ENCODE measurements around the gene NFIL3.

NFIL3 gene

GRCh38 chr9:91421971-91422757 lies 1.5 kb downstream of the NFIL3 start:
- no peak for DNase-seq

GRCh38 chr9:91421128-91421765 lies 2.4 kb downstream of the NFIL3 start:
- peak; percentile 25 for DNase-seq

DNA sequence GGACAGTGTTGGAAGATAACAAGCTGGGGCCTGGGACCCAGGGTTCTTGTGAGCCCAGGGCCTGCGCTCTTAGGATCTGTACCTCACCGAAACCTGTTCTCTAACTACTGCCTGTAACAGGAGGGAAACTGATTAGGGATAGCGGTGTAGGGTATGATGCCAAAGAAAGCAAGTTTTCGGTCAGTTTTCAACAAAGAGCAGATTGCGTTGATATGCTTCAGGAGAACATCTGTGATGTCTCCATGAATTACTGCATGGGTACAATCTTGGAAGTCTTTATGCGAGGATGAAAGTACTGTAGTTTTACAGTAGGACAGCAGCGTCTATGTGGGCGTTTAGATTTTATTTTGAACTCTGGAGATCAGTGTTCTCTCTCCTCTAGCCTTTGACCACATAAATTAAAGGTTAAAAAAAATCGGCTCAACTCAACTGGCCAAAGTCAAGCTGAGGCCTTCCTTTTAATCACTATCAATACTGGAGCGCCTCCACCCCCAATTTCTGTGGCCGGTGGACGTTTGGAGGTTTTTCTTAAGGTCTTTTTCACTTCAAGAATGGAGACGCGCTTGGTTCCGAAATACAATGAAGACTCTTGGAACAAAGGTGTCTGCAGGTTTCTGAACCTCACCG lies 3.0 kb downstream of the NFIL3 start:
- DNase-seq: no peak

GRCh38 chr9:91419222-91420191 lies 4.1 kb downstream of the NFIL3 start:
- peak; percentile 73 for DNase-seq

DNA sequence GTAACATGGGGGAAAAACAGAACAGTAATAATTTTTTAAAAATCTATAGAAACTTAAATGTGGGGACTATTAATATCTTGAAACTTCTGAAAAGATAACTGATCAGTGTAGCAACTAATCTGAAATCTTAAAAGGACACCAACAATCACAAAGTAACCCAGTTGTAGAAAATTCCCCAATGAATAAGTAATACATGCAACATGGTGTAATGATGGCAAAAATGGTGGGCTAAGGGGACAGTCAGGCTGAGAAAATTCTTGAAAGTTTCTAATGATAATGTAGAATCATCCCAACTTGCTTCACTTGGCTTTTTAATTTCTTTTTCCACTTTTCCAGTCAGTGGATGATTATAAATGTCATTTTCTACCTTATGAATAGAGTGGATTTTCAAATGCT lies 5.4 kb downstream of the NFIL3 start:
- DNase-seq: no peak

- no peak for DNase-seq
Observed at GRCh38 chr9:91417602-91418214, 5.9 kb downstream of the NFIL3 start.

GRCh38 chr9:91416096-91416712 lies 7.4 kb downstream of the NFIL3 start:
- DNase-seq: no peak

DNA sequence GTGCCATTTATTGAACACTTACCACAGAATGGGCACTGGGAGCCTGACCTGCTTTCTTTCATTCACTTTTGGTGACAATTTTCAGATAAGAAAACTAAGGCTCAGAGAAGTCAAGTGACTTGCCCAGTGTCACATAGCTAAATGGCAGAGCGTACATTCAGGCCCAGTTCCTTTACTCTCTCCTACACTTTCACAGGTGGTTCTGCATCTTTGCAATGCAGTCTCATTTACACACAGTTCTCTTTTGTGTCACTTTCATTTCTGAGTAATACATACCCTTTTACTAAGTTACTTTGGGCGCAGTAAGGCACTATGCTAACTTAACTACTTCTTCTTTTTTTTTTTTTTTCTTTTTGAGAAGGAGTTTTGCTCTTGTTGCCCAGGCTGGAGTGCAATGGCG lies 8.3 kb downstream of the NFIL3 start:
- peak; percentile 28 for DNase-seq

DNA sequence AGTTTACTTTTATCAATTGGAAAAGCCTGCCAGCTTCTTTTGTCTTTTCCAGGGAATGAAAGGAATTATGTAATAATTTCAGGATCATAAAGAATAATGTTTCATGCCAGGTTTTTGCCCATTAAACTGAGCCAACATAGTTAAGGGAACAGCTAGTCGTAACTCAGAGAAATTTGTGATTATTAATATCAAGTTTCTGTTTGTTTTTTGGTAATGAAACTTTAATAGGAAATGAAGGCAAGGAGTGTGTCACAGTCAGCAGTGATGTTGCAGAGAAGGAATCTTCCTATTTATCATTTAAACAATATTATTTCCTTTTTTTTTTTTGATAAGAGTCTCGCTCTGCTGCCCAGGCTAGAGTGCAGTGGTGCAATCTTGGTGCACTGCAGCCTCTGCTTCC lies 10.7 kb downstream of the NFIL3 start:
- DNase-seq: no peak

GRCh38 chr9:91411096-91411771 lies 12.4 kb downstream of the NFIL3 start:
- no peak for DNase-seq

DNA sequence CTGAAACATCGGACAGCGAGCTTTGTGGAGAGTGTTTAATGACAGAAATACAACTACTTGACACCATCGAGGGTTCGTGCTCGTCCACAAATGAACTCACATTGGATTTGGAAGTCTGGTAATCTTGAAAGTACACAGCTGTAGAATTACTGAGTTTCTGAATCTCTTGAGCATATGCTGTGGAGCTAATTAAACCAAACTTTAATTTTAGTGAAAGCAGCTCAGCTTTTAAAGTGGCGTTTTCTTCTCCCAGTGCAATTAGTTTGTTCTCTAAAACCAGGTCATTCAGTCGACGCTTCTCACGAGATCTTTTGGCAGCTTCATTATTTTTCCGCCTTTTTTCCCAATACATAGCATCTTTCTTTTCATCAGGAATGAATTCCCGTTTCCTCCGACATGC lies 13.5 kb downstream of the NFIL3 start:
- DNase-seq: no peak

DNA sequence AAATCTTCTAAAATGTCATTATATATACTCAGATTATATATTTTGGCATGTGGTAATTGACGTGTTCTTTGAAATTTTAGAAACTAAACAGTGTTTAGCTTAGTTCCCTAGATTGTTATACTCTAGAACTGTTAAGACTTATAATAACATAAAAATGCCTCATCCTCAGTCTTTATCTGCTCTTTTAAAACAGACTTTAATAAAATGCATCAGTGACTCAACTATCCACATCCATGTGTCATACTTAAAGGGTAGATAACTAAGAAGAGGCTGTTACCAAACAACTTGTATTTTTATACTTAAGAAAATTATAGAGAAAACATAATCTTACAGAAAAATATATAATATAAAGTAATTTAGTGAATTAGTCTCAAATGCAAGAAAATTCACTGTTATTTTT lies 15.2 kb downstream of the NFIL3 start:
- DNase-seq: no peak

- DNase-seq: no peak
Observed at GRCh38 chr9:91407580-91408318, 15.9 kb downstream of the NFIL3 start.

- DNase-seq: no peak
Observed at GRCh38 chr9:91405343-91406077, 18.1 kb downstream of the NFIL3 start.

DNA sequence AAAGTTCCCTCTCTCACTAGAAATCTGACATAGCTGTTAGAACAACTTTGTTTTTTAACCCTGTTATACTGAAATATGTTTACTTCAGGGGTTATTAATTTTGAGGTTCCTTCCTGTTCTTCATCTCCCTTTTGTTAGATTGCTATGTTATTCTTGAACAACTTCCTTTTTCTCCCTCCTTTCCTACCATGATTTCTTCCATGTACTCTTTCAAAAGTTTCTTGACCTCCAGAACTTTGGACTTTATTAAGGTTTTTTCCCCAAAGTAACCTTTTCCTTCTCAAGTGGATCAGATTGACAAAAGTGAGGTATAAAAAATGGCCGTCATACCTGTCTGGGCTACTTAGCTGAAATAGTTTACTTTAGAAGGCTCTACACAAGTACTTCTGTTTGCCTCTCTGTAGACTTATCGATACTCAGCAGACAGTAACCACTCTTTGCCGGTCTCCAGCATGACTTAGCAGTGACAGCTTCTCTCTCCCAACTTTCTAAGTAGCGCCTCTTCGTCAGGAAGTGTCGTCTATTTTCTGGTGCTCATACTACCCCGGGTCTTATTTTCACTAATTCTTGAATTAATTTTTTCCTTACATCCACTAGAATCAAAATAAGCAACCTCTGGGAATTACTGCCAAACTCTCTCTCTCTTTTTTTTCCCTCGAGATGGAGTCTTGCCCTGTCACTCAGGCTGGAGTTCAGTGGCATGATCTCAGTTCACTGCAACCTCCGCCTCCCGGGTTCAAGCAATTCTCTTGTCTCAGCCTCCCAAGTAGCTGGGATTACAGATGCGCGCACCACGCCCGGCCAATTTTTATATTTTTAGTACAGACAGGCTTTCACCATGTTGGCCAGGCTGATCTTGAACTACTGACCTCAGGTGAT lies 19.7 kb downstream of the NFIL3 start:
- DNase-seq: no peak

DNA sequence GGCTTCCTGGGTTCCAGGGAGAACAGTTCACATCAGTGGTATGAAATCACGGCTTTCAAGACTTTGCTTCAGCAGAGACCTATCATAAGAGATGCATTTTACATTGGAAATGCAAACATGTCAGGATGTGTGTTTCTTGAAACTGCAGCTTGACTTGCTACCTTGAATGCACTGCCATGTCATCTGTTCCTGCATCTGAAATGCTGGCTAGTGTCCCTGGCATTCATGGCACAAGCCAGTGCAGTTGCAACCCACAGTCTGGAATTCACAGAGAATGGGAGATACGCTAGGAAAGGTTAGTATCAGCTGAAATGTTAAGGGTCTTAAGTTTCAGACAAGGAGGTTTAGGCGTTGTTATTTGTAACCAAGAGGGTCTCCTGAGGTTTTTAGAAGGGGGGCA lies 24.7 kb downstream of the NFIL3 start:
- no peak for DNase-seq

DNA sequence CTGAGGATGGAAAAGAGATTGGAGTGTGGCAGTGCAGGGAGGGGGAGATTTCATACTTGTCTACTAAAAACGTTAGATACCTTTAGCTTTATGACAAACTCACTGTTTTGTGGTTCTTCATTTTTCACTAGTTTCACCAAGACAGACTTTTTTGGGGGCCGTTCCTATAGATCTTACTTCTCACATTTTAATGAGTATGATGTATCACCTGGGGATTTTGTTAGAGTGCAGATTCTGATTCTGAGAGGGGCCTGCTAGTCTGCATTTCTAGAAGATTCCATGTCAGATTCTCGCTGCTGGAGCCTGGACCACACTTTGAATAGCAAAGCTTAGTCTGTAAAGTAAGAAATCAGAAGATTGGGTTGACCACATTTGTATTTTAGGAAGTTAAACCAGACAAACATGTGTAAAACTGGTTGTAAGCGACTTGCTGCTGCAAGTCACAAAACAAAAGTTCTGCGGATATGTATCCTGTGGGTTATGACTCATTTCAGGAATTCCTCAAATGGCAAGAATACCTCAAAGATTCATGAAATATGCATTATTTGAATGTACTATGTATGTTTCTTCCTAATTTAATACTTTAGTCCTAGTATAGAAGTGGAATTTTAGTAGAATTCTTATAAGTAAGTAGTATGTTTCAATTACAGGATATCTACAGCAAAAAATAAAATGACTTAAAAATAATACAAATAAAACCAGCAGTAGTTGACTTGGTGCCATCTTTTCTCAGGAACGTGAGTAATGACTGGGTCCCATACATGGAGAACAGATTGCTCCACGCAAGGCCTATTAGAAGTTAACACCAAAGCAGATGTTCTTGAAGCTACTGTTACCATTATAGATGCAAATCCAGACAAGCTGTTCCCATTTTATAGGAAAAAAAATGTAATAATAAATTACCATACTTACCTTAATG lies 27.8 kb downstream of the NFIL3 start:
- DNase-seq: no peak

DNA sequence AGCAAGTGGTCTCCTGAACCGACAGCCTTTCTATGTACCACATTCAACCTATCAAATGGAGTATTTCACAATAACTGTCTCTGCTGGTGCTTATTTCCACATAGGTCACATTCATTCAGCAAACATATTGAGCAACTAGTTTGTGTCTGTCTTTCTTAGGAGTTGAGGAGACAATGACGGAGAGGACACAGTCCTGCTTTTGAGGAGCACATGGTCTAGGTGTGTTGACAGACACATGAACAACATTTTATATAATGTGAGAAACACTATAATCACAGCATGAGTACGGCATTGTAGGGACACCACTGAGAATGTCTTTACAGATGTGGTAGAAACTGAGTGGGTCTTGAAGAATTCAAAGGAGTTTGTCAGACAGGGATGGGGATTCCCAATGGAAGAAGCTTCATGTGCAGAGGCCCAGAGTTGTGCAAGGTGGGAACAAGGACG lies 28.5 kb downstream of the NFIL3 start:
- DNase-seq: no peak
